Panc1 (cell line): ENCODE measurements around the gene PIGC.

Experiments used
- POLR2AphosphoS5 ChIP-seq: IDR thresholded peaks from 2 replicates; pipeline ENCODE4 v1.6.1; 2012; ENCODE audit warnings: mild to moderate bottlenecking, low read depth, low read length, moderate library complexity
- REST ChIP-seq, 2 experiments: IDR thresholded peaks; 2 replicates each; pipeline ENCODE4 v1.6.1; 2011 to 2012; ENCODE audit warnings: low read depth in 2 of 2, control low read depth in 1 of 2, low read length in 1 of 2, mild to moderate bottlenecking in 1 of 2, moderate library complexity in 1 of 2; ENCODE audit not compliant: insufficient read depth in 1 of 2
- SIN3A ChIP-seq: IDR thresholded peaks from 2 replicates; pipeline ENCODE4 v1.6.1; 2012; ENCODE audit warnings: low read depth, mild to moderate bottlenecking, low read length, moderate library complexity, borderline replicate concordance; ENCODE audit not compliant: insufficient read depth
- TF ChIP-seq, protein P1 (sequence below): fragments of 450-650 bp; IDR thresholded peaks from 2 replicates; pipeline ENCODE4 v1.5.1; 2017; ENCODE audit warnings: mild to moderate bottlenecking

DNA sequence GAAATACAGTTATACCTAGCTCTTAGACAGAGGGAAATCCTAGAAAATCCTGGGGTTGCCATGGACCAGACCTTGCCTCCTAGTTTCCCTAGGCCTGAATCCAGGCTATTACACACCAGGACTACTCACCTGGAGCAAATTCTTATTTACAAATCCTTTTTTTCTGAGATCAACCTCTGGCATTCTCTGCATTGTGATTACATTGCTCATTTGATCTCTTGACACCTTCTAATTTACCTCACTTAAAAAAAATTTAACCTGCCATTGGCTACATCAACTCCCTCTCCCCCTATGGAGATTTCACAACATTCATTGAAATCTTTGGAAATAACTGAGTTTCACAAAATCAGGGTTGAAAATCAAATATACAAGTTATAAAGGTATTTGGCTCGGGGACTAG lies 26.3 kb downstream of the PIGC start:
- TF ChIP-seq, protein P1, sequence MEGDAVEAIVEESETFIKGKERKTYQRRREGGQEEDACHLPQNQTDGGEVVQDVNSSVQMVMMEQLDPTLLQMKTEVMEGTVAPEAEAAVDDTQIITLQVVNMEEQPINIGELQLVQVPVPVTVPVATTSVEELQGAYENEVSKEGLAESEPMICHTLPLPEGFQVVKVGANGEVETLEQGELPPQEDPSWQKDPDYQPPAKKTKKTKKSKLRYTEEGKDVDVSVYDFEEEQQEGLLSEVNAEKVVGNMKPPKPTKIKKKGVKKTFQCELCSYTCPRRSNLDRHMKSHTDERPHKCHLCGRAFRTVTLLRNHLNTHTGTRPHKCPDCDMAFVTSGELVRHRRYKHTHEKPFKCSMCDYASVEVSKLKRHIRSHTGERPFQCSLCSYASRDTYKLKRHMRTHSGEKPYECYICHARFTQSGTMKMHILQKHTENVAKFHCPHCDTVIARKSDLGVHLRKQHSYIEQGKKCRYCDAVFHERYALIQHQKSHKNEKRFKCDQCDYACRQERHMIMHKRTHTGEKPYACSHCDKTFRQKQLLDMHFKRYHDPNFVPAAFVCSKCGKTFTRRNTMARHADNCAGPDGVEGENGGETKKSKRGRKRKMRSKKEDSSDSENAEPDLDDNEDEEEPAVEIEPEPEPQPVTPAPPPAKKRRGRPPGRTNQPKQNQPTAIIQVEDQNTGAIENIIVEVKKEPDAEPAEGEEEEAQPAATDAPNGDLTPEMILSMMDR, result no peak
- TF ChIP-seq POLR2AphosphoS5, result no peak
- no peak for TF ChIP-seq REST (IDR thresholded peaks at IDR 0.05; ENCODE audit: insufficient read depth in 1 of 2, low read depth in 2 of 2, low read length in 1 of 2)
- no peak for TF ChIP-seq SIN3A
